HFF-Myc (cell line): Measurements from ENCODE around the gene EIF4E.
"Not testable (repeated sequence)": the region's sequence is repeated elsewhere in the genome, so short reads cannot be mapped to it uniquely, and the experiment has no call there.

Experiments used
- DNase-seq: peaks from one replicate; pipeline ENCODE4 v3.0.0-alpha.2; 2011; ENCODE audit warnings: low read depth; ENCODE audit errors: extremely low read depth
- H3K4me3 ChIP-seq: replicated peaks from 2 replicates; pipeline ENCODE4 v1.5.1; 2011; ENCODE audit warnings: low read depth, mild to moderate bottlenecking, control low read depth, low read length
- TF ChIP-seq, protein P1 (sequence below): IDR thresholded peaks from 2 replicates; pipeline ENCODE4 v1.5.1; 2012; ENCODE audit warnings: mild to moderate bottlenecking, low read depth, low read length, control low read depth; ENCODE audit errors: missing control alignments

EIF4E gene

DNA sequence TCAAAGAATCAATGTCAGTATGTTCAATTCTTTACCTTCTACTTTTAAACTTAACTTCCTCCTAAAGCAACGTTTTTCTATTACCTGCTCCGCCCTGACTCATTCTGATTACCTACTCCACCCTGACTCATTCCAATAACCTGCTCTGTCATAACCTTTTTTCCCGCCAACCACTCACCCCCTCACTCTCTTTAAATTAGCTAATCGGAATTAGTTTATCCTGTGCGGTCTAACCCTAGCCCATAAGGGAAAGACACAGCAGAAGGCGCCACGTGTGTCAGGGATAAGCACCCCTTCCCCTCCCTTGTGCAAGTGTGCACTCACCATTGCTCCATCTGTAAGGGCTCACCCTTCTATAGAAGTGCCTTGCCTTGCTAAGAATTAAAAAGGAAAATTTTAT, 64.4 kb downstream of the EIF4E start:
- no peak overlapping the region for H3K4me3 ChIP-seq
- DNase-seq = no peak
- TF ChIP-seq, protein P1, sequence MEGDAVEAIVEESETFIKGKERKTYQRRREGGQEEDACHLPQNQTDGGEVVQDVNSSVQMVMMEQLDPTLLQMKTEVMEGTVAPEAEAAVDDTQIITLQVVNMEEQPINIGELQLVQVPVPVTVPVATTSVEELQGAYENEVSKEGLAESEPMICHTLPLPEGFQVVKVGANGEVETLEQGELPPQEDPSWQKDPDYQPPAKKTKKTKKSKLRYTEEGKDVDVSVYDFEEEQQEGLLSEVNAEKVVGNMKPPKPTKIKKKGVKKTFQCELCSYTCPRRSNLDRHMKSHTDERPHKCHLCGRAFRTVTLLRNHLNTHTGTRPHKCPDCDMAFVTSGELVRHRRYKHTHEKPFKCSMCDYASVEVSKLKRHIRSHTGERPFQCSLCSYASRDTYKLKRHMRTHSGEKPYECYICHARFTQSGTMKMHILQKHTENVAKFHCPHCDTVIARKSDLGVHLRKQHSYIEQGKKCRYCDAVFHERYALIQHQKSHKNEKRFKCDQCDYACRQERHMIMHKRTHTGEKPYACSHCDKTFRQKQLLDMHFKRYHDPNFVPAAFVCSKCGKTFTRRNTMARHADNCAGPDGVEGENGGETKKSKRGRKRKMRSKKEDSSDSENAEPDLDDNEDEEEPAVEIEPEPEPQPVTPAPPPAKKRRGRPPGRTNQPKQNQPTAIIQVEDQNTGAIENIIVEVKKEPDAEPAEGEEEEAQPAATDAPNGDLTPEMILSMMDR = no peak

DNA sequence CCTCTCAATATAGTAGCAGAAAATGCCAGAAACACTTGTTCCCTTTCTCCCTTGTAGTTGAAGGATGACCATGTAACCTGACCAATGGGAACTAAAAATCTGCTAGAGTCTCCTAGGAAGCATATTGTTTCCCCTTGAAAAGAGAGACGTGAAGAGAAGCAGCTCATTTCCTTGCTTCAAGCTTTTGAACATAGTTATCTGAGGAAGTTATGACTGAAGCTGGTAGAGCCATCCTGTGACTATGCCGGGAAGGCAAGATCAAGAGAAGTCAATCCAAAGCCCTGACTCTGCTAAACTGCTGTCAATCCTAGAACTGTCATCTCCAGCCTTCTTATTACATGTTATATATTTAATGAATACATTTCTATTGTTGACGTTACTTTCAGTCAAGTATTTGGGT, 66.6 kb downstream of the EIF4E start:
- no peak overlapping the region for H3K4me3 ChIP-seq
- no peak for DNase-seq
- TF ChIP-seq, protein P1 = no peak

DNA sequence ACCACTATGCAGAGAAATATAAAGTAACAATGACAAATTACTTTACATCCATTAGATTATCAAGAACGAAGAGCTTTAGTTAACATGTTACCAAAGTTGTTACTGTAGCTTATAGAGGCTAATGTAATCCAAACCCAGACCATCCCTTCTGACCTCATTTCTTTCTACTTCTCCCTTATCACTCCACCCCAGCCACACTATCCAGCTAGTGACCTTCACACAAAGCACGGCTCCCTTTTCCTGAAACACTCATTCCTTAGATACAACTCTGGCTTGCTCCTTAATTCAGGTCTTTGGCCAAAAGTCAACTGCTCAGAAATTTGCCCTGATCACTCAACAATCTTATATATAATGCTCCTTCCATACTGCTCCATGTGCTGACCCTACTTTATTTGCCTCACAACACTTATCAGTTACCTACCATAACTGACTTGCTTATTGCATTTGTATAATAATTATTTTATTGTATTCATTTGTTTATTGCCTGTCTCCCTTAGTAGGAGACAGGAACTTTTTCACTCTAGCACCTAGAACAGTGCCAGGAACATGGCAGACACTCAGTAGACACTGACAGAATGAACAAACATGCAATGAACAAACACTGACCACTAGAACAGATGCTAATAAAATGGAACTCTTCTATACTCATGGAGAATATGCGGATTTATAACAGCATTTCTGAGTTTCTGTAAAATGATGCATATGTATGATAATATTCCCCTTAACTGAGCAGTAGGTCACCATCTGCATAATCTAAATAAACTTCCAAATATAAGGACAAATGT, 67.6 kb downstream of the EIF4E start:
- no peak overlapping the region for H3K4me3 ChIP-seq
- DNase-seq = no peak
- TF ChIP-seq, protein P1 = no peak

DNA sequence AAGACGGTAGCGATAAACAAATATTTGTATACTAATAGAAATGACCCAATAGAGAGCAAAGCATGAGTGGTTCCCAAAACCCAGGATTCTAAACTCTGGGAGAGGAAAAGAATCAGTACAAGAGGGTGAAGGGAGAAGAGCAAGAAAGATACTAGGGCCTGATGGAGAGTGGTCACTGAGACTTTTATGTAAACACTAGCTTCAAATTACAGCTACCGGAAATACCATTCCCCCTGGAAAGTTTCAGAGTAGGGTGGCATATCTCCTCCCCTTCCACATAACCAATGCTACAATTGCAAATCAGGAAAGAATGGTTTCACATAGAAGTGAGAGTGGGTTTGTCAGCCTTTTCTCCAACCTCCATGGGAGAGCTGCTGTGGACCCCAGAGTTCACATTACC, 77.1 kb downstream of the EIF4E start:
- DNase-seq = peak; percentile 35
- TF ChIP-seq, protein P1 = no peak

DNA sequence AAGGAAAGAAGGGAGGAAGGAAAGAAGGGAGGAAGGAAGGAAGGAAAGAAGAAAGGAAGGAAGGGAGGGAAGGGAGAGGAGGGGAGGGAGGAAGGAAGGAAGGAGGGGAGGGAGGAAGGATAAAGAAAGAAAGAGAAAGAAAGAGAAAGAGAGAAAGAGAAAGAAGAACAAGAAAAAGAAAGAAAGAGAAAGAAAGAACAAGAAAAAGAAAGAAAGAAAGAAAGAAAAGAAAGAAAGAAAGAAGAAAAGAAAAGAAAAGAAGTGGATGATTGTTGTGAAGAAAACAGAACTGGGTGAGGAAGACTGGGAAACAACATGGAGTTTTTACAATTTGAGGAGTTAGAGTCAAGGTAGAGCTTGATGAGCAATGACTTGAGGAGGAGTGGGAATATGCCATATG, 78.0 kb downstream of the EIF4E start:
- TF ChIP-seq, protein P1 = no peak
- H3K4me3 ChIP-seq = no peak overlapping the region
- DNase-seq = no peak

More for the DNA sequence above, 77.1 kb downstream of the EIF4E start:
- H3K4me3 ChIP-seq = no peak overlapping the region

DNA sequence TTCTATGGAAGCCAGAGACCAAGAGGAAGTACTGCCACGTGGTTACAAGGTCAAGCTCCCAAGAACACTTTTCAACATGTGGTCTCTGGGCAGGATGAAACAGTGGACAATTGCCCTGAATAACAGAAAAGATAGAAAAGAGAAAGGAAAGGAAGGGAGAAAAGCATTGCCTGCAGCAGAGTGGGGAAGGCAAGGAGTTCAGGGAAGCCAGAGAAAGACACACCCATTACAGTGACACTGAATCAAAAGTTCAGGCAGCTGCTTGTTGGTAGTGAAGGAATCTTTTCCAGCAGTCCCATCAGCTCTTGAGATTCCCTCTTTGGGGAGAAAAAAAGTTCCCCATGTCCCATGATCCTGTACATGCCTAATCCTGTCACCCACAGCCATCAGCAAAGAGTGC, 80.5 kb downstream of the EIF4E start:
- no peak overlapping the region for H3K4me3 ChIP-seq
- no peak for DNase-seq
- TF ChIP-seq, protein P1 = no peak

DNA sequence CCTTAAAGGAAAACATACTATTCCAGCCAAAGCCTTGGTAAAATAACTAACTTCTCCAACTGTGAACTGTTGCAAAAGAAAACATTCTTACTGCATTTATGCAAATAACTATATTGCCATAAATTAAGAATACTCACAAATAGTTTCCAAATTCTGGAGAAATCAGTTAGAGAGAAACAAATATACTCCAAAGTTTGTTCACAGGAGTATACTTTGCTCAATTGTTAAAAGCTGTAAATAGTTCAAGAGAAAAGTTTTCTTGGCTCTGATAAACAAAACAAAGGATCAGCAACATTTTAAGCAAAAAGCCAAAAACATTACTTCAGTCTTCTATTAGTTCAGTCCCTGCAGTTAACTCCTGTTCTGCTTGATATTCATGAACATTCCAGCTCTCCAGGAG, 83.0 kb downstream of the EIF4E start:
- TF ChIP-seq, protein P1 = no peak
- no peak overlapping the region for H3K4me3 ChIP-seq
- no peak for DNase-seq

DNA sequence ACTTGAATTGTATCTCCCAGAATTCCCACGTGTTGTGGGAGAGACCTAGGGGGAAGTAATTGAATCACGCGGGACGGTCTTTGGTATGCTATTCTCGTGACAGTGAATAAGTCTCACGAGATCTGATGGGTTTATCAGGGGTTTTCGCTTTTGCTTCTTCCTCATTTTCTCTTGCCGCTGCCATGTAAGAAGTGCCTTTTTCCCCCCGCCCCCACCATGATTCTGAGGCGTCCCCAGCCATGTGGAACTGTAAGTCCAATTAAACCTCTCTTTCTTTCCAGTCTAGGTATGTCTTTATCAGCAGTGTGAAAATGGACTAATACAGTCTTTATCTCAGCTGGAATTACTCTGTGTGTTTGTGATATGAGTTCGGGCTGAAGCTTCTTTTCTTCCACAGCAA, 86.0 kb downstream of the EIF4E start:
- H3K4me3 ChIP-seq, DNase-seq: not testable (repeated sequence)
